Measurements from ENCODE around the gene GNAS-AS1.

GRCh38 chr20:58794510-58795180, 56.1 kb downstream of the GNAS-AS1 start:
- no peak for TF ChIP-seq CTCF (IDR thresholded peaks at IDR 0.05)
- TF ChIP-seq POLR2A (IDR thresholded peaks at IDR 0.05) = no peak

Measured in thyroid gland (tissue), 4 donors.